Measurements from ENCODE around the gene CMTM8.
A peak's percentile ranks its signal among the peaks of the same experiment; 100 is the strongest.

The CMTM8 gene

DNA sequence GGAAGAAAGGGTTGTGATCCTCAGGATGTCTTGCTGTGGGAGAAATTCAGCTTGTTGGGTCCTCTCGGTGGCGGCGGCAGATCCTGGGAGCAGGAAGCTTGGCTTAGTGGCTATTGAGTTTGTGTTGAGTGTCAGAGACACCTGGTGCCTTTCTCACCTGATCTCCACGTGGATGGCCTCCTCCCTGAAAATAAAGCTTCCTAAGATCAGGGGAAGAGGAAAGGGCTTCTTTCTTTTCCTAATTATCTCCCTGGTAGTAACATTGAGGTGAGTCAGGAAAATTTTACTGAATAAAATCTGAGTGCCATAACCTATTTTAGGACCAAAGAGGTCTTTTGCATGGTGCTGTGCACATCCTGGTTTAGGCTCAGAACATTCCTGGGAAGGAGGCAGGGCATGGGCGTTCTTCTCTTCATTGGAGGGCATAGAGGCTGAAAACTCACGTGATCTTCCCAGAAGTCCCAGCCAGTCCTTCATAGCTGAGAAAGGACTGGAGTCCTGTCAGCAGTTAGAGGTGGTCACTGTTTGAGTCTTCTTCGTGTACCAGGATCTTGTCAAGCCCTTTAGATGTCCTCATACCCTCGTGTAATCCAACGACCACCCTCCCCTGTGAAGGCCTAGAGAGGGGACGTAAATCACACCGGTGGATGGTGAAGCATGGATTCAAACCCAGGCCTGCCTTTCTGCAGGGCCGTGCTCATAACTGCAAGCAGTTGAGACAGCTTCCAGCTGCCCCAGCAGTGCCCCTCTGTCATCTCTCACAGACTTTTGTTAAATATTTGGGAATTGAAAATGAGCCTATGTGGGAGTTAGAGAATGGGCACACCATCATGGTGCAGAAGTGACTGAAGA lies 1.1 kb downstream of the CMTM8 start:
- in situ Hi-C loops (cut with HindIII; ENCODE audit: low pct_unique_long_range_greater_than_20kb, low sequenced_read_pairs), result no loop called here
- DNase-seq (ENCODE audit: low read depth in 1 of 2, low spot score in 1 of 2), result peak; percentile 18 to 79
- no peak for TF ChIP-seq JUND (IDR thresholded peaks at IDR 0.05; ENCODE audit: low read depth)

DNA sequence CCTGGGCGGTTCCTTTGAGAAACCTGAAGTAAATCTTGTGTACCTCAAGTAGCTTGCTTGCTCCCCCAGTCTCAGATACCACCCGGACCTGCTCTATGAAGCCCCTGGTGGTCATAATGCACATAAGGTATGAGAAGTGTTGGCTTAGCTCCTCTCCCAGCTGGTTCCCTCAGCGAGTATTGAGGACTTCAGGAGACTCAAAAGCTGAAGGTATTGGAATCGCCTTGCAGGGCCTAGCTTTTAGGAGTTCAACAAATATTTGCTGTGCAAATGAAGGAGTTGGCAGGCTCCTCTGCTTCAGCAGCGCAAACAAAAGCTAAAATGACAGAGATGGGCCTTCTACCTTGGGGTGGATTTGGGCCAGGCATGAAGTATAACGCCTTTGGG lies 1.7 kb downstream of the CMTM8 start:
- in situ Hi-C loops (cut with HindIII; ENCODE audit: low pct_unique_long_range_greater_than_20kb, low sequenced_read_pairs), result no loop called here
- no peak for TF ChIP-seq JUND (IDR thresholded peaks at IDR 0.05; ENCODE audit: low read depth)
- peak; percentile 59 to 88 for DNase-seq (ENCODE audit: low read depth in 1 of 2, low spot score in 1 of 2)

DNA sequence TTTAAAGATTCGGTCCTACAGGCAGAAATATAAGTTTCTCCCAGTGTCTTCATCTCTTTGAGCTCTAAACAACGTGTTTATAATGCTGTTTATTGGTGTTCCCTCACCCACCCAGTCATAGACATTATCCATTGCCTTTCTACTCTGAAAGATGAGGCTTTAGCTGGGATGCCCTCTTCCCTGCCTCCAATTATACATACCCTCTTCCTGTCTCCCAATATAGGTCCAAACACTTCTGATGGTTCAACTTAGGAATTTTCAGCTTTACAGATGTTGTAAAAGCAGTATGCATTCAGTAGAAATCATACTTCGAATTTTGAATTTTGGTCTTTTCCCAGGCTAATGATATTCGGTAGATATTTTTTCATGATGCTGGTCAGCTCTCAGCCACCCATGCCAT lies 2.6 kb downstream of the CMTM8 start:
- in situ Hi-C loops (cut with HindIII; ENCODE audit: low pct_unique_long_range_greater_than_20kb, low sequenced_read_pairs), result no loop called here
- no peak for DNase-seq (ENCODE audit: low read depth in 1 of 2, low spot score in 1 of 2)
- TF ChIP-seq JUND (IDR thresholded peaks at IDR 0.05; ENCODE audit: low read depth), result no peak

DNA sequence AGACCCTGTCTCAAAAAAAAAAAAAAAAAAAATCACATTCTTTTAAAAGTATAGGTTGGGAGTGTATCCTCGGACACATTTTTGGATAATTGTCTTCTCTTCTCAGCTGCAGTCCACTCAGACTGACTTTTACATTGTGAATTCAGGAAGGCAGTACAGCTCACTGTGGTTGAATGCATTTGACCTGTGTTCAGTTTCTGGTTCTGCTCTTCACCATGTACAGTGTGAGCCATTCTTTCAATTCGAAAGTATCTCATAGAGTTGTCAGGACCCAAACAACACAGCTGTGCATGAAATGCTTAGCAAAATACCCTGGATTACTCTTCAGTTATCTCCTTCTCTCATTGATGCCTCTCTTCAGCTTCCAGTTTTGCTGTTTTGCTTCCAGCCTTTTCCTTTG lies 5.0 kb downstream of the CMTM8 start:
- in situ Hi-C loops (cut with HindIII; ENCODE audit: low pct_unique_long_range_greater_than_20kb, low sequenced_read_pairs), result no loop called here
- TF ChIP-seq JUND (IDR thresholded peaks at IDR 0.05; ENCODE audit: low read depth), result no peak

GRCh38 chr3:32245200-32245599 lies 6.7 kb downstream of the CMTM8 start:
- DNase-seq (ENCODE audit: low read depth in 1 of 2, low spot score in 1 of 2), result no peak
- in situ Hi-C loops (cut with HindIII; ENCODE audit: low pct_unique_long_range_greater_than_20kb, low sequenced_read_pairs), result no loop called here
- TF ChIP-seq JUND (IDR thresholded peaks at IDR 0.05; ENCODE audit: low read depth), result no peak

More for the DNA sequence above, 5.0 kb downstream of the CMTM8 start:
- no peak for DNase-seq (ENCODE audit: low read depth in 1 of 2, low spot score in 1 of 2)

GRCh38 chr3:32246079-32246675 lies 7.7 kb downstream of the CMTM8 start:
- DNase-seq (ENCODE audit: low read depth in 1 of 2, low spot score in 1 of 2), result no peak
- TF ChIP-seq JUND (IDR thresholded peaks at IDR 0.05; ENCODE audit: low read depth), result no peak
- in situ Hi-C loops (cut with HindIII; ENCODE audit: low pct_unique_long_range_greater_than_20kb, low sequenced_read_pairs), result no loop called here

DNA sequence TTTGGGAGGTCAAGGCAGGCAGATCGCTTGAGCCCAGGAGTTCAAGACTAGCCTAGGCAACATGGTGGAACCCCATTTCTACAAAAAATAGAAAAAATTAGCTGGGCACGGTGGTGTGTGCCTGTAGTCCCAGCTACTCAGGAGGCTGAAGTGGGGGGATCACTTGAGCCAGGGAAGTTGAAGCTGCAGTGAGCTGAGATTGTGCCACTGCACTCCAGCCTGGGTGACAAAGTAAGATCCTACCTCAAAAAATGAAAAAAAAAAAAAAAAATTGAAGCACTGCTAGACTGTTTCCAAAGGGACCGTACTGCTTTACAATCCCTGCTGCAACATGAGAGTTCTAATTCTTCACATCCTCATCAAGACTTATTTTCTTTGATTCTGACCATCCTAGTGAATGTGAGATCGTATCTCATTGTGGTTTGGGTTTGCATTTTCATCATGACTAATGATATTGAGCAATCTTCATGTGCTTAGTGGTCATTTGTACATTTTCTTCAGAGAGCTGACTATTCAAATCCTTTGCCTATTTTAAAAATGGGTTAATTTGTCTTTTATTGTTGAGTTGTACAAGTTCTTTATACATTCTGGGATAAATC lies 10.8 kb downstream of the CMTM8 start:
- no peak for TF ChIP-seq JUND (IDR thresholded peaks at IDR 0.05; ENCODE audit: low read depth)
- DNase-seq (ENCODE audit: low read depth in 1 of 2, low spot score in 1 of 2), result peak in 1 of 2 experiments; percentile 12
- in situ Hi-C loops (cut with HindIII; ENCODE audit: low pct_unique_long_range_greater_than_20kb, low sequenced_read_pairs), result no loop called here

DNA sequence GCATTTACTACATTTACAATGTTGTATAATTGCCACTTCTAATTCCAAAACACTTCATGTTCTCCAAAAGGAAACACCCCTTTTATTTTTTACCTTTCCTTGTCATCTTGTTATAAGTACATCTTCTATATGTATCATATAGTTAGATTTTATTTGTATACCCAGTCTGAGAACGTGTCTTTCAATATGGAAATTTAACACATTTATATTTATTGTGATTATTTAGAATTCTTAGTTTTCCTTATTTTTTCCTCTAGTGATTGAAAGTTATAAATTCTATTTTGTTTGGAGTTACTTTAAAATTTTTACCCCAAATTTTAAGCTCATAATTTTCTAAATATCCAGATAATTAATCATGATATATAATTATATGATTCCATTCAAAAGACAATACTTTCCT lies 15.8 kb downstream of the CMTM8 start:
- DNase-seq (ENCODE audit: low read depth in 1 of 2, low spot score in 1 of 2), result no peak
- in situ Hi-C loops (cut with HindIII; ENCODE audit: low pct_unique_long_range_greater_than_20kb, low sequenced_read_pairs), result no loop called here
- TF ChIP-seq JUND (IDR thresholded peaks at IDR 0.05; ENCODE audit: low read depth), result no peak

GRCh38 chr3:32255345-32255744 lies 16.9 kb downstream of the CMTM8 start:
- in situ Hi-C loops (cut with HindIII; ENCODE audit: low pct_unique_long_range_greater_than_20kb, low sequenced_read_pairs), result no loop called here
- TF ChIP-seq JUND (IDR thresholded peaks at IDR 0.05; ENCODE audit: low read depth), result no peak
- no peak for DNase-seq (ENCODE audit: low read depth in 1 of 2, low spot score in 1 of 2)

- in situ Hi-C loops (cut with HindIII; ENCODE audit: low pct_unique_long_range_greater_than_20kb, low sequenced_read_pairs), result no loop called here
- TF ChIP-seq JUND (IDR thresholded peaks at IDR 0.05; ENCODE audit: low read depth), result no peak
- DNase-seq (ENCODE audit: low read depth in 1 of 2, low spot score in 1 of 2), result no peak
Observed at GRCh38 chr3:32256206-32256605, 17.7 kb downstream of the CMTM8 start.

DNA sequence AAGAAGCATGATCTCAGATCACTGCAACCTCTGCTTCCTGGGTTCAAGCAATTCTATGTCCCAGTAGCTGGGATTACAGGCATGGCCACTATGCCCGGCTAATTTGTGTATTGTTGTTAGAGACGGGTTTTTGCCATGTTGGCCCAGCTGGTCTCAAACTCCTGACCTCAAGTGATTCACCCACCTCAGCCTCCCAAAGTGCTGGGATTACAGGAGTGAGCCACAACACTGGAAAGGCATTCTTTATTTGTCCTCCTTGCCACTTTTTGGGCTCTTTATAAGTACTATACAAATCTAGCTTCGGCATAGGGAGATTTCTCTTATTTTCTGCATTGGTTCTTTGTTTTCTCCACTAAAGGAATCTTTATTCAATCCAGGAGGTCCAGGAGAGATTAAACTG lies 18.6 kb downstream of the CMTM8 start:
- TF ChIP-seq JUND (IDR thresholded peaks at IDR 0.05; ENCODE audit: low read depth), result no peak
- DNase-seq (ENCODE audit: low read depth in 1 of 2, low spot score in 1 of 2), result no peak
- in situ Hi-C loops (cut with HindIII; ENCODE audit: low pct_unique_long_range_greater_than_20kb, low sequenced_read_pairs), result no loop called here

- in situ Hi-C loops (cut with HindIII; ENCODE audit: low pct_unique_long_range_greater_than_20kb, low sequenced_read_pairs), result no loop called here
- no peak for TF ChIP-seq JUND (IDR thresholded peaks at IDR 0.05; ENCODE audit: low read depth)
- DNase-seq (ENCODE audit: low read depth in 1 of 2, low spot score in 1 of 2), result no peak
Observed at GRCh38 chr3:32257641-32258438, 19.4 kb downstream of the CMTM8 start.

Data from T47D (cell line).